ENCODE measurements around the gene CLCN3.
"Not testable (repeated sequence)": the region's sequence is repeated elsewhere in the genome, so short reads cannot be mapped to it uniquely, and the experiment has no call there.

CLCN3 gene

DNA sequence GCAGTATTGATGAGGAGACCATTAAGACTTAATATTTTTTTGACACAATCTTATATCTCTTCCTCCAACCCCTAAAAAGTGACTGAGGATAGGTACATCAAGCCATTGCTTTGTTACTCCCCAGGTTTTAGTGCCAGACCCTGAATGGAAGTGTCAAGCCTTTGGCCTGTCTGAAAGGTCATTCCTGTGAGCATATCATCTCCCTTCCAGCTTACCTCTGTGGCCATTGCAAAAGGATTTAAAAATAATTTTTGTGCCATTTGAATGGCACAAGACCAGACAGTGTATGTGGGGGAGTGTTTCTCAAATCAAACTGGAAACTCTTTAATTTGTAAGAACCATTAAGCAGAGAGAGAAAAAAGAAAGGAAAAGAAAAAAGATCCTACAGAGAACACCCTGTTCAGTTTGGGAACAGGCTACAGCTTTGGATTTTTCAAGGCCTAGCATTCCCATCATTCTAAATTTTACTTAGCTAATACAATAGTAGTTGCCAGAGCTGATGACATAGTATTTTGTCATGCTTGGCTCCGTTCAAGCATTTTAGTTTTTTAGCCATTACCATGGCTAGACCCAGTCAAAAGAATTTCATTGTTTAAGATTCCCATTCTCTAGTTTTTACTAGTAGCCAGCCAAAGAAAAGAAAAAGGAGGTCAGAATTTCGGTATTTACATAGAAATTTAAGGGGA is 87.7 kb downstream of the CLCN3 start:
- DNase-seq (ENCODE audit: low read depth): no peak

- DNase-seq (ENCODE audit: low read depth): no peak
Observed at GRCh38 chr4:169715826-169716225, 95.4 kb downstream of the CLCN3 start.

DNA sequence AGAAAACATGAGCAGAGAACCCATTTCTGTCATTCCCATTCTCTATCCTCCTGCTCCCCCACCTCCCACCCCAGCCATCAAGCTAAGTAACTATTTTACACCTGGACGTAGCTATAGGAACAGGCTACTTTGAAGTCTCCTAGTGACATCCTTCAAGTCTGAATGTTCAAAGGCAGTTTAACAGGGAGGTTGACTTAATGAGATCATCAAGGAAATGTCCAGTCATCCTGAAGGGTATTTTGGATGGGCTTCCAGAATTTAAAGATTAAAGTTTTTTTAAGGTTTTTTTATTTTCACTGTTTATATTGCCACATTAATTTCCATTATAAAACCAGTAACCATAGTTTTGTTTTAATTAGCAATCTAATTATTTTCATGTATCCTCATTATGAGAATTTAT is 96.3 kb downstream of the CLCN3 start:
- peak; percentile 29 for DNase-seq (ENCODE audit: low read depth)

GRCh38 chr4:169720529-169720928 is 100.2 kb downstream of the CLCN3 start:
- DNase-seq (ENCODE audit: low read depth): no peak

GRCh38 chr4:169723207-169723965 is 103.0 kb downstream of the CLCN3 start:
- peak; percentile 18 for DNase-seq (ENCODE audit: low read depth)

DNA sequence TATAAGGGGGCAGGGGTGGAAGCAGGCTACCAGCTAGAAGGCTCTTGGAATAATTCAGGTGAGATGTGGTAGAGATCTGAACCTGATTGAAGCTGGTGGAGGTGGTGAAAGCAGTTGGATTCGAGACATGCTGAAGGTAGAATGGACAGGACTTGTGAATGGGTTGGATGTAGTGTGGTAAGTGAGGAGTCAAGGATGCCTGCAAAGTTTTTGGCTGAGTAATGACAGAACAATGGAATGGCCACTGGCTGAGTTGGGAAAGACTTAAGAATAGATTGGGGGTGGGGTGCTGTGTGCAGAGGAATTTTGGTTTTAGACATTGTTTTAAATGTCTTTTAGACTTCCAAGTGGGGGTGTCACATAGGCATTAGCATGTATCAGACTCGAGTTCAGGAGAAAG is 103.9 kb downstream of the CLCN3 start:
- peak; percentile 49 for DNase-seq (ENCODE audit: low read depth)

DNA sequence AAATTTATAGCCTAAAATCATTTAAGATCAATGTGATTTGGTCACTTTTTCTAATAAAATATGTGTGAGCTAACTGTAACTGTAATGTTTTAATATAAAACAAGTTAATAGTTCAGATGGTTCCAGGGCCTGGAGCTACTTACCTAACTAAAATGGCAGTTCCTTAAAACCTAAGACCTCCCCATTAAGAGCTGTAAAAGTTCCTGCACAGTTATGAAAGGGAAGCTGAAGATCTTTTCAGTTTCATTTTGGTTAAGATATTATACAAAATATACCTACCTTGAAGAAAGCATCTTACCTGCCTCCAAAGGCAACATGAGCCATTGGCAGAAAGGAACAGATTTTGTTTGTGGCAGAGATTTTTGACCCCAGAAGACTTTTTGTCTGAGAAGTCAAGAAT is 107.2 kb downstream of the CLCN3 start:
- no peak for DNase-seq (ENCODE audit: low read depth)

GRCh38 chr4:169730564-169730963 is 110.2 kb downstream of the CLCN3 start:
- no peak for DNase-seq (ENCODE audit: low read depth)

- not testable (repeated sequence) for DNase-seq (ENCODE audit: low read depth)
Observed at GRCh38 chr4:169738604-169739003, 118.2 kb downstream of the CLCN3 start.

- peak; percentile 25 for DNase-seq (ENCODE audit: low read depth)
Observed at GRCh38 chr4:169741569-169741968, 121.2 kb downstream of the CLCN3 start.

GRCh38 chr4:169744601-169745000 is 124.2 kb downstream of the CLCN3 start:
- no peak for DNase-seq (ENCODE audit: low read depth)

GRCh38 chr4:169745291-169745690 is 124.9 kb downstream of the CLCN3 start:
- DNase-seq (ENCODE audit: low read depth): peak; percentile 78

DNA sequence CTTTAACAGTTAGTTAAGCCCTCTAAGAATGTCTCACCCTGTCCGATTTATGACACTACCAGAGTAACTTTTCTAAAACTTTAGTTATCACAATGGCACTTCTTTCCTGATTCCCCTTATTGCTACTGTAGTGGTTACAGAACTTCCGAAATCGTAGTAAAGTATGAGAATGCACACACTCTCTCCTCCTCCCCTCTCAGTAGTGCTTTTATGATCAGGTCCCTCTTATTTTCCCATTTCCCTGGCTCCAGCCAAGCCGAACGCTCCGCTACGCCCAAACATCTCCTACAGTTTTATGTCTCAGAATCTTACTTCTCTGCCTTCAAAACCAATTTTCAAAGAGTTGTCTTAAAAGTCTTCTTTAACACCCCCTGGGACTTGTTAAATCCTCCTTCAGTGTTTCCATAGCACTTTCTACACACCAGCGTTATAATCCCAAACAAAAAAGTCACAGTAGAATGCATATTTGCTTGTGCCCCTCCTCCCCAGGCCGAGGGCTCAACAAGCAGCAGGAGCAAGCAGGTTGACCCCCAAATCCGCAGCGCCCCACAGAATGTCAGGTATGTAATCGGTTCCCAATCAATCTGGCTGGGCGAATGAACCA is 136.7 kb downstream of the CLCN3 start:
- DNase-seq (ENCODE audit: low read depth): peak; percentile 3

- DNase-seq (ENCODE audit: low read depth): peak; percentile 79
Observed at GRCh38 chr4:169757575-169758184, 137.3 kb downstream of the CLCN3 start, which contains the start of gene HPF1. Gene HPF1, minus strand, starts transcription at chr4:169757944. Its CDS starts 67 bp downstream, at chr4:169757877.

GRCh38 chr4:169758401-169758962 is 138.1 kb downstream of the CLCN3 start:
- no peak for DNase-seq (ENCODE audit: low read depth)

- no peak for DNase-seq (ENCODE audit: low read depth)
Observed at GRCh38 chr4:169761846-169762245, 141.5 kb downstream of the CLCN3 start.

DNA sequence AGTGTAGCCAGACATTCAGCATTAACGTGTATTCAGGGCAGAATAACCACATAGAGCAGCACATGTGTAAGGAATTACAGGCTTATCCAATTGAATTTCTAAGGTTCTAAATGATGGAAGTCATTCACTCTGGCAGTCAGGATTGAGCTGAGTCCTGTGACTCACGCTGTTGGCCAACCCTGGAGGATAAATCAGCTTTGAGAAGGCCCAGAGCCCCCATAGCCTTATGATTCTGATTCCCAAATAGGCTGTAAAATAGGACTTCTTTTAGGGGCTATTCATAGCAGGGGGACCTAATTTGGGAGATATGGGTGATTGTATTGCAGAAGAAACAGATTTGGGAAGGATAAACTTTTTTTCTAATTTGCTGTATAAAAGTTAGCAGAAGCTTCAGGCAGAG is 145.5 kb downstream of the CLCN3 start:
- peak; percentile 60 for DNase-seq (ENCODE audit: low read depth)

- DNase-seq (ENCODE audit: low read depth): no peak
Observed at GRCh38 chr4:169766741-169767140, 146.4 kb downstream of the CLCN3 start.

- no peak for DNase-seq (ENCODE audit: low read depth)
Observed at GRCh38 chr4:169768385-169768784, 148.0 kb downstream of the CLCN3 start.

DNA sequence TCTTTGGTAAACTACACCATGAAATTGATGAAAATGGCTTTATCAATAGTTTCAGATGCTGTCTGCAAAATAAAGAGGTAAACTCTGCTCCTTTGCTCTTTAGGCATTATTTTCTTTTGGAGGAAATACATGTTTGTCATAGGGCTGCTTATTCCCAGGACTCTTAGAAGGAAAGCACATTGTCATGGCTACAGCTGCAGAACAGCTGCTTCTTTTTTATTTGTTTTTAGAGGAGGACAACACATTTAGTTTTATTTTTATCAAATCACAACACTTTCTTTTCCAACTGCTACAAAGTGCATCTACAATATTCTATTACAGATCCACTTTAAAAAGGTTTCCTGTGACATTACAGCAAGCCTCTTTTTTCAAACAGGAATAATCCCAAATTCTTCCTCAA is 150.0 kb downstream of the CLCN3 start:
- DNase-seq (ENCODE audit: low read depth): no peak

- DNase-seq (ENCODE audit: low read depth): not testable (repeated sequence)
Observed at GRCh38 chr4:169771556-169772080, 151.2 kb downstream of the CLCN3 start.
